H1 (cell line): ENCODE results near the gene NUDT1.

Experiments
- CTCF ChIP-seq, 3 experiments: IDR thresholded peaks; 1 replicate in 2 of 3; 2 replicates in 1 of 3; pipeline versions ENCODE4 v1.5.1 to v1.6.1; 2011; ENCODE audit warnings: low read length in 3 of 3, mild to moderate bottlenecking in 3 of 3, inconsistent platforms in 2 of 3, low read depth in 1 of 3, moderate library complexity in 1 of 3; ENCODE audit not compliant: insufficient read depth in 1 of 3; ENCODE audit errors: control extremely low read depth in 1 of 3
- POLR2A ChIP-seq, 2 experiments: IDR thresholded peaks; 1 replicate in 1 of 2; 2 replicates in 1 of 2; pipeline ENCODE4 v1.6.1; 2011; ENCODE audit warnings: low read depth in 2 of 2, low read length in 2 of 2, mild to moderate bottlenecking in 2 of 2; ENCODE audit errors: control extremely low read depth in 1 of 2
- YY1 ChIP-seq: IDR thresholded peaks from 2 replicates; pipeline ENCODE4 v1.6.1; 2011; ENCODE audit warnings: low read depth, mild to moderate bottlenecking, low read length

GRCh38 chr7:2279896-2280295 lies 37.9 kb downstream of the NUDT1 start:
- TF ChIP-seq POLR2A (IDR thresholded peaks at IDR 0.05; ENCODE audit: control extremely low read depth in 1 of 2, low read depth in 2 of 2, low read length in 2 of 2) (no peak), CTCF (IDR thresholded peaks at IDR 0.05; ENCODE audit: control extremely low read depth in 1 of 3, insufficient read depth in 1 of 3, low read depth in 1 of 3, low read length in 3 of 3) (no peak), YY1 (no peak)
